HG03095 (cell line): Measurements from ENCODE around the gene ABHD11.
"Not testable (repeated sequence)": the region's sequence is repeated elsewhere in the genome, so short reads cannot be mapped to it uniquely, and the experiment has no call there.

ENCODE experiments used
- ATAC-seq: cut with Tn5 transposase; IDR thresholded peaks from one replicate; pipeline ENCODE4 v1.9.1; 2021; ENCODE audit warnings: moderate library complexity; ENCODE audit not compliant: unreplicated experiment

Gene ABHD11

GRCh38 chr7:73720443-73720842 is 18.2 kb downstream of the ABHD11 start:
- not testable (repeated sequence) for ATAC-seq

GRCh38 chr7:73719806-73720169 is 18.8 kb downstream of the ABHD11 start:
- ATAC-seq, result no peak

- peak; percentile 54 for ATAC-seq
Observed at GRCh38 chr7:73718905-73719805, 19.4 kb downstream of the ABHD11 start, which contains the start of gene STX1A. Gene STX1A, minus strand, starts transcription at chr7:73719669. Its CDS starts 38 bp downstream, at chr7:73719631.

- ATAC-seq, result no peak
Observed at GRCh38 chr7:73718438-73718881, 20.1 kb downstream of the ABHD11 start.

GRCh38 chr7:73717991-73718405 is 20.6 kb downstream of the ABHD11 start:
- no peak for ATAC-seq

- ATAC-seq, result no peak
Observed at GRCh38 chr7:73717025-73717807, 21.4 kb downstream of the ABHD11 start.

GRCh38 chr7:73716318-73716890 is 22.2 kb downstream of the ABHD11 start:
- no peak for ATAC-seq

- ATAC-seq, result no peak
Observed at GRCh38 chr7:73715648-73716317, 22.8 kb downstream of the ABHD11 start.

GRCh38 chr7:73713319-73713718 is 25.3 kb downstream of the ABHD11 start:
- not testable (repeated sequence) for ATAC-seq

- ATAC-seq, result no peak
Observed at GRCh38 chr7:73712773-73713172, 25.8 kb downstream of the ABHD11 start.

GRCh38 chr7:73708961-73709549 is 29.5 kb downstream of the ABHD11 start:
- ATAC-seq, result no peak

GRCh38 chr7:73707045-73707631 is 31.5 kb downstream of the ABHD11 start:
- no peak for ATAC-seq

GRCh38 chr7:73706126-73707044 is 32.2 kb downstream of the ABHD11 start:
- ATAC-seq, result no peak

- no peak for ATAC-seq
Observed at GRCh38 chr7:73705551-73705920, 33.1 kb downstream of the ABHD11 start.

GRCh38 chr7:73704640-73705550 is 33.7 kb downstream of the ABHD11 start:
- ATAC-seq, result no peak

GRCh38 chr7:73703757-73704639 is 34.6 kb downstream of the ABHD11 start:
- ATAC-seq, result no peak

- no peak for ATAC-seq
Observed at GRCh38 chr7:73703225-73703624, 35.4 kb downstream of the ABHD11 start.
